GM03348 (cell line): Measurements from ENCODE around the gene SLIT1.
"Not testable (repeated sequence)": the region's sequence is repeated elsewhere in the genome, so short reads cannot be mapped to it uniquely, and the experiment has no call there.

ENCODE experiments used
- DNase-seq: peaks from one replicate; pipeline ENCODE4 v3.0.0; 2012; ENCODE audit warnings: low spot score

SLIT1 gene

DNA sequence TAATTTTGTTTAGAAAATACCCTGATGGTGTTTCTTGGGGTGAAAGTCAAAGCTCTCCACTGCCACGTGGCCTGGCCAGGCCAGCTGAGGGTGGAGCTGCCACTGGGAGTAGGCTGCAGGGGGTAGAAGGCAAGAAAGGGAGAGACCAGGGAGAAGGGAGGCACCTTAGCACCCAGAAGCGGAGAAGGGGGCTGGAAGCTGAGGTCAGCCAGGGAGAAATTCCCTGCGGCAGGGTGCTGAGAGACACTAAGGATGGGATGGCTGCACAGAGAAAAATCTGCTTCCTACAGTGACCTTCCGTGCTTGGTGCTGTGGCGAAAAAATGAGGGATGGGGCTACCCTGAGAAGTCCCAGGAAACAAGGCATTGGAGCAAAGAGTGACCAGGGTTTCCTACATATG lies 143.7 kb downstream of the SLIT1 start:
- DNase-seq: no peak

DNA sequence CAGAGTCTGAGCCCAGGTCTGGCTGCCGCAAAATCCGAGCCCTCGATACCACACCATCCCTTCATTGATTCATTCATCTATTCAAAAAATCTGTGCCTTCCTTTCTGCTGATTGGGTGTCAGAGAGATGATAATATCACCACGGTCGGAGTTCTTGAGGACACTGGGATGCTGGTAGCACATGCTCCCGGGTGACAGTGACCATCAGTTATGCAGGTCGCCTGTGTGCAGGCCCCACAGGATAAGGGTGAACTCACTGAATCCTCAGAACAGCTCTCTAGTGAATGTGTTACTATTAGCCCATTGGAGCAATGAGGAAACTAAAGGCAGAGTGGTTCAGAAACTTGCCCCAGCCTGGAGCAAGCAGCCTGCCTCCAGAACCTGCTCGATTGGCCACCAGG lies 145.1 kb downstream of the SLIT1 start:
- no peak for DNase-seq

- DNase-seq: no peak
Measured at GRCh38 chr10:97040248-97040584, 145.5 kb downstream of the SLIT1 start.

- no peak for DNase-seq
Measured at GRCh38 chr10:97039538-97040247, 146.1 kb downstream of the SLIT1 start.

- DNase-seq: no peak
Measured at GRCh38 chr10:97038688-97039087, 147.1 kb downstream of the SLIT1 start.

DNA sequence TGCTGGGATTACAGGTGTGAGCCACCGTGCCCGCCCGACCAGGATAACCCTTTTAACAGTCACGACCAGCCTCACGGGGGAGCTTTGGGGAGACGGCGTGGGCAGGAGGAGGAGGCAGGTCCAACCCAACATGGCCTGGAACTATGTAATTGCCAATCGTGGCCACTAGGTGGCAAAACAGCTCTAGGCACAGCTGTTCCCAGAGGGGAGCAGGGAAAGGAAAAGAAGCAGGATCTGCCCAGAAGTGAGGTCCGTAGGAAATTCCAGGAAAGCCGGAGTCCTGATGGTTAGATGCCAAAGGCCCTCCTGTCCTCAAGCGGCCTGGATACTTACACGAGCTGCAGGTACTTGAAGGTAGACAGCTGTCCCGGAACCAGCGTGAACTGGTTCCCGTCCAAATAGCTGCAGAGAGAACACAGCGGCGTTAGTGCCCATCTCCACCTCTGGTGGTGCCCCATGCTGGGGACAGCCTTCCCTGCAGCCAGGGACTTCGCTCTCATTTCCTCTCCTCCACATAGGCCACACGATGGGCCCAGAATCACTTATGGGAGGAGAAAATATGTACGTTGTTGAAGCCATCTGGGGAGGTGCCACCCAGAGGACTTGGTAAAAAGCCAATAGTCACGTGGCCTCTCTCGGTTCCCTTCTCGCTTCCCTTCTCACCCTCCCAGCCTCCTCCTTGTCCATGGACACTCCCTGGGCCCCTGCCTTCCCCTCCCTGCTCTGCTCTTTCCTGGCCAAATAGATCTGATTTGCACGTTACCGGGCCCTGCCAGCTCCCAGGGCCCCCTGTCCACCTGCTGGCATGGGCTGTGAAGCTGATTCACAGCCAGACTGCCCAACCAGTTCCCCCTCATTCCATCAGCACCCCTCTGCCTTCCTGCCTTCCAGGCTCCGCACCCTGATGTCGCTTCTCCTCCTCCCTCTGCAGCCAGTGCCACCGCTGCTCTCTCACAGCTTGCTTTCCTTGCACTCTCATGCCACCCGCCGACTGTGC lies 148.1 kb downstream of the SLIT1 start:
- peak; percentile 92 for DNase-seq

GRCh38 chr10:97034958-97035769 lies 150.6 kb downstream of the SLIT1 start:
- no peak for DNase-seq

DNA sequence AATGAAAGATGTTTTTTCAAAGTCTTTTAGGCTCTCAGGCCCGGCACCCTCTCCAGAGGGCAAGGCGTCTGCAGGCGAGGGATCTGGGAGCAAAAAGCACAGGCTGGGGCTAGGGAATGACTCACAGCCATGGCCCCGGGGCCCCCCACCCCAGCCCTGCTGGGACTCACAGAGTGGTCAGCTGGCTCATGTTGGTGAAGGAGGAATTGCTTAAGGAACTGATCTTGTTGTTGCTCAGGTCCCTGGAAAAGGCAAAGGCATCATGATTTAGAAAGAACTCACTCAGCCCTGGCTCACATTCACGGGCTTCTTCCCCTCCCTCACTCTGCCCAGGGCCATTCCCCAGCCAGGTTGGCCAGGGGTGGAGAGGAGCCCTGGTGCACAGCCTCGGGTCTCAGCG lies 151.5 kb downstream of the SLIT1 start:
- no peak for DNase-seq

- DNase-seq: not testable (repeated sequence)
Measured at GRCh38 chr10:97033841-97034240, 151.9 kb downstream of the SLIT1 start.

DNA sequence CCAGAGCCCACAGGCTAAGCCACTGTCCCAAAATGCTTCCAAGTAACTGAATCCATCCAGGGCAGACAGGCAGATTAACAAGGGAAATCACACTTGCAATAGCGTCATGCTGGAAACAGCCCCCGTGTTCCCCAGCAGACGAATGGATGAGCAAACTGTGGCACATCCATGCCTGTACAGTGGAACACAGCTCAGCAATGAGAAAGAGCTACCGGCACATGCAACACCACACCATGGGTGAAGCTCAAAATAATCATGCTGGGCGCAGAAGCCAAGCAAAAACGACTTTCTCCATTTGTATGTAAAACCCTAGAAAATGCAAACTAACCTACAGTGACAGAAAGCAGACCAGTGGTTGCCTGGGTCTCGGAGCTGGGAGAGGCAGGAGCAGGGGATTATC lies 153.1 kb downstream of the SLIT1 start:
- no peak for DNase-seq

GRCh38 chr10:97031459-97031858 lies 154.3 kb downstream of the SLIT1 start:
- no peak for DNase-seq

DNA sequence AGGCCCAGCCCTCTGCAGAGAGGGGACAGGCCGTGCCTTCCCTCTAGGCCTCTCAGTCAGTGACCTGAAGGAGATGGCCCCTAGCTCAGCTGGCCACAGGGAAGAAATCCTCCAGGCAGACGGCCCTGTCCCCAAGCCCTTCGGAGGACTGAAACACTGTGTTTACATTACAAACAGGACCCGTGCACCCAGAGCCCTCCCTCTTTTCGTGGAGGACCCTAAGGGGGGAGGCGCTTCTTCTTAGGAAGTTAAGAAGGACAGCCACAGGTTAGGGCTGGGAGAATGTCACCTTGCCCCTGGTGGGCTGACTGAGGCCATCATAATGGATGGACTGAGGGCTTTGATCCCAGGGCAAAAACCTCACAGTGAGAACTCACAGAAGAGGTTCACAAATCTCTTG lies 154.9 kb downstream of the SLIT1 start:
- no peak for DNase-seq

- no peak for DNase-seq
Measured at GRCh38 chr10:97029271-97029670, 156.5 kb downstream of the SLIT1 start.

DNA sequence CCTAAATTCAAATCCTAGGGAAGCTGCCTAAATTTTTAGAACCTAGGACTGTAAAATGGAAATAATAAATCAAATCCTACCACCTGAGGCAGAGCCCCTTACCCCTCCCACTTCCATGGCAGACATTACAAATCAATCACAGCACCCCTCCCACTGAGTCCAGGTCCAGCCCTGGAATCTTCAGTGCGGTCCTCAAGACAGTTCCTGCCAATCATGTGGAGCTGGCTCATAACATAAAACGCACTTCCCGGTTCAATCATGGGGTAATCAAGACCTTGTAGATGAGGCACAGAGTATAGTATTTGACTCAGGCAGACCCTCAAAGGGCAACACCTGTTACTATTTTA lies 157.0 kb downstream of the SLIT1 start:
- DNase-seq: no peak

GRCh38 chr10:97028126-97028831 lies 157.5 kb downstream of the SLIT1 start:
- DNase-seq: no peak

- peak; percentile 52 for DNase-seq
Measured at GRCh38 chr10:97025613-97026242, 160.0 kb downstream of the SLIT1 start.

GRCh38 chr10:97024168-97025073 lies 161.3 kb downstream of the SLIT1 start:
- peak; percentile 61 for DNase-seq

GRCh38 chr10:97023401-97024167 lies 162.2 kb downstream of the SLIT1 start:
- no peak for DNase-seq

DNA sequence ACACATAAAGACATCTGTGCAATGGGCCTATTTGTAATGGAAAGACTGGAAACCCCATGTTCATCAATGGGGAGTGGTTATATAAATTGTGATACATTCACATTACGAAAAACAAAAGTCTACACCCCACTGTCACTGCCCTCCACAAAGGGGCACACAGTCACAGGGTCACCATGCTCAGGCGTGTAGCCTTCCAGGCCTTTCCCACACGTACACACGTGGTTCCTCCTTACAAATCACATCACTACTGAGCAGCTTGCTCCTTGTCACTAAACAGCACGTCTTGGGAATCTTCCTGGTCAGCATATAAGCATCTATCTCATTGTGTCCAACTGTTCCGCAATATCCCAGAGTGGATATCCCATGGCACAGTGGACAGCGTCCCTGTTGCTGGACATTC lies 163.1 kb downstream of the SLIT1 start:
- no peak for DNase-seq
